ENCODE data around the gene KCNMB4. TPM values are rescaled to one million over a fixed set of nuclear protein-coding genes. Genes with fewer than 3 reads are reported as not detected.

The KCNMB4 gene
- total and polyA plus RNA-seq, 2 donors (not counting 1 experiment from before 2014, with no cell fraction given), result 0.66 to 0.67 TPM

GRCh38 chr12:70400124-70400523 is 34.0 kb downstream of the KCNMB4 start:
- POLR2A ChIA-PET, result no interaction called here
- H3K4me3 Mint-ChIP-seq, result no peak overlapping the region

GRCh38 chr12:70402597-70402996 is 36.5 kb downstream of the KCNMB4 start:
- Mint-ChIP-seq H3K27ac (no peak overlapping the region), H3K27me3 (no peaks in the 10 kb centered on the region), H3K9me3 (ENCODE audit: insufficient read depth) (no peaks in the 10 kb centered on the region), H3K4me1 (no peaks in the 10 kb centered on the region), H3K4me3 (no peak overlapping the region)
- no peak overlapping the region for H3K4me3 ChIP-seq (ENCODE audit: control extremely low read depth in 1 of 5, extremely low read depth in 1 of 5, insufficient read depth in 1 of 5, low read depth in 2 of 5, low read length in 4 of 5)
- H2AFZ ChIP-seq (ENCODE audit: insufficient read depth, low read depth, low read length, poor library complexity, severe bottlenecking), result no peak overlapping the region
- intact Hi-C loops (cut with micrococcal nuclease), result no loop called here
- H3K9ac ChIP-seq (ENCODE audit: low read length), result no peak overlapping the region
- H3K4me1 ChIP-seq (ENCODE audit: control insufficient read depth in 2 of 2, insufficient read depth in 2 of 2, low read length in 2 of 2), result no peaks in the 10 kb centered on the region
- WGBS (ENCODE audit: insufficient coverage), result no CpG with 5 or more reads among the region's 1 CpG
- H3K27ac ChIP-seq (ENCODE audit: low read length in 2 of 2), result no peak overlapping the region
- POLR2A ChIA-PET, result no interaction called here
- no peak overlapping the region for H3K4me2 ChIP-seq (replicated peaks; ENCODE audit: low read depth, low read length, poor library complexity, severe bottlenecking)
- DNase-seq, result no peak
- H3K79me2 ChIP-seq (ENCODE audit: control insufficient read depth, insufficient read depth, low read length), result no peaks in the 10 kb centered on the region
- no peaks in the 10 kb centered on the region for H4K20me1 ChIP-seq (ENCODE audit: control insufficient read depth, insufficient read depth, low read length, poor library complexity, severe bottlenecking)
- ATAC-seq (ENCODE audit: low read depth), result no peak
- TF ChIP-seq CTCF (IDR thresholded peaks at IDR 0.05), result no peak
- no peak for TF ChIP-seq EZH2 (IDR thresholded peaks at IDR 0.05; ENCODE audit: borderline replicate concordance, insufficient read depth, low read depth, low read length, poor library complexity, severe bottlenecking)
- CTCF ChIA-PET, result no interaction called here
- H3K27me3 ChIP-seq (replicated peaks in 1 of 4; ENCODE audit: control extremely low read depth in 1 of 4, control insufficient read depth in 3 of 4, insufficient read depth in 4 of 4, low read length in 3 of 4), result no peaks in the 10 kb centered on the region
- H3K36me3 ChIP-seq (replicated peaks in 1 of 2; ENCODE audit: control extremely low read depth in 1 of 2, control insufficient read depth in 1 of 2, extremely low read depth in 1 of 2, insufficient read depth in 2 of 2, low read length in 1 of 2), result no peaks in the 10 kb centered on the region
- no peaks in the 10 kb centered on the region for H3K9me3 ChIP-seq (ENCODE audit: control extremely low read depth in 1 of 3, control insufficient read depth in 2 of 3, insufficient read depth in 1 of 3, low read length in 2 of 3)

More at GRCh38 chr12:70400124-70400523, 34.0 kb downstream of the KCNMB4 start:
- CTCF ChIA-PET, result no interaction called here
- no peak overlapping the region for H3K9ac ChIP-seq (ENCODE audit: low read length)
- Mint-ChIP-seq H3K27me3 (no peaks in the 10 kb centered on the region), H3K4me1 (no peaks in the 10 kb centered on the region), H3K9me3 (ENCODE audit: insufficient read depth) (no peaks in the 10 kb centered on the region), H3K27ac (no peak overlapping the region)
- H3K4me3 ChIP-seq (ENCODE audit: control extremely low read depth in 1 of 5, extremely low read depth in 1 of 5, insufficient read depth in 1 of 5, low read depth in 2 of 5, low read length in 4 of 5), result no peak overlapping the region
- no CpG with 5 or more reads among the region's 3 CpGs for WGBS (ENCODE audit: insufficient coverage)
- no peaks in the 10 kb centered on the region for H4K20me1 ChIP-seq (ENCODE audit: control insufficient read depth, insufficient read depth, low read length, poor library complexity, severe bottlenecking)
- no peak overlapping the region for H3K27ac ChIP-seq (ENCODE audit: low read length in 2 of 2)
- no peaks in the 10 kb centered on the region for H3K4me1 ChIP-seq (ENCODE audit: control insufficient read depth in 2 of 2, insufficient read depth in 2 of 2, low read length in 2 of 2)
- no peaks in the 10 kb centered on the region for H3K27me3 ChIP-seq (replicated peaks in 1 of 4; ENCODE audit: control extremely low read depth in 1 of 4, control insufficient read depth in 3 of 4, insufficient read depth in 4 of 4, low read length in 3 of 4)
- no peak for TF ChIP-seq CTCF (IDR thresholded peaks at IDR 0.05)
- no peaks in the 10 kb centered on the region for H3K36me3 ChIP-seq (replicated peaks in 1 of 2; ENCODE audit: control extremely low read depth in 1 of 2, control insufficient read depth in 1 of 2, extremely low read depth in 1 of 2, insufficient read depth in 2 of 2, low read length in 1 of 2)
- no peak overlapping the region for H3K4me2 ChIP-seq (replicated peaks; ENCODE audit: low read depth, low read length, poor library complexity, severe bottlenecking)
- DNase-seq (no peak), ATAC-seq (ENCODE audit: low read depth) (no peak)
- H3K9me3 ChIP-seq (ENCODE audit: control extremely low read depth in 1 of 3, control insufficient read depth in 2 of 3, insufficient read depth in 1 of 3, low read length in 2 of 3), result no peaks in the 10 kb centered on the region
- intact Hi-C loops (cut with micrococcal nuclease), result no loop called here
- no peak overlapping the region for H2AFZ ChIP-seq (ENCODE audit: insufficient read depth, low read depth, low read length, poor library complexity, severe bottlenecking)
- H3K79me2 ChIP-seq (ENCODE audit: control insufficient read depth, insufficient read depth, low read length), result no peaks in the 10 kb centered on the region

Data from B cell (primary cell).